Spleen (tissue), 7 donors: ENCODE data around the gene MIB2.

Experiments
- CTCF ChIP-seq, 11 experiments: fragments of 200-600 bp in 7 of 11; fragments of 450-650 bp in 4 of 11; sonication (generic) in 4 of 11; IDR thresholded peaks in 8 of 11; conservative IDR thresholded peaks in 3 of 11; 1 replicate in 7 of 11; 2 replicates in 4 of 11; pipeline versions ENCODE4 v1.4.0 to v1.8.0; 2016 to 2021; ENCODE audit warnings: antibody characterized with exemption in 11 of 11, inconsistent platforms in 4 of 11, mild to moderate bottlenecking in 1 of 11
- POLR2A ChIP-seq, 3 donors: fragments of 450-650 bp; IDR thresholded peaks; one replicate each; pipeline ENCODE4 v1.5.1; 2017; ENCODE audit warnings: antibody characterized with exemption in 3 of 3, mild to moderate bottlenecking in 1 of 3
- POLR2AphosphoS5 ChIP-seq, 3 donors: sonication (generic); formaldehyde crosslinking; IDR thresholded peaks; one replicate each; pipeline ENCODE4 v1.5.1; 2017; ENCODE audit warnings: antibody characterized with exemption in 3 of 3
- donor health status: DM: no; HTN: no; CAD: no; lungs with moderate emphysema.
- donor health status: DM: no; HTN: no; CAD: no.
- donor health status: DM: no; HTN: no; CAD: no.

- TF ChIP-seq POLR2AphosphoS5 (IDR thresholded peaks at IDR 0.05), result peak; percentile 20 to 60 (median 53)
- no peak for TF ChIP-seq CTCF (IDR thresholded peaks at IDR 0.05 in 8 of 11, conservative IDR thresholded peaks at IDR 0.05 in 3 of 11)
- no peak for TF ChIP-seq POLR2A (IDR thresholded peaks at IDR 0.05)
These were observed 49.9 kb downstream of the MIB2 start for GRCh38 chr1:1664941-1665814.
